Neural progenitor cell (in vitro differentiated cells): ENCODE data around the gene CES2. TPM values are rescaled to one million over a fixed set of nuclear protein-coding genes. Genes with fewer than 3 reads are reported as not detected.
A peak's percentile ranks its signal among the peaks of the same experiment; 100 is the strongest.
"Not testable (repeated sequence)": the region's sequence is repeated elsewhere in the genome, so short reads cannot be mapped to it uniquely, and the experiment has no call there.

Source experiments
- DNase-seq: peaks from one replicate; pipeline ENCODE4 v3.0.0-alpha.2; 2016; ENCODE audit warnings: low spot score
- H2AFZ ChIP-seq: fragments of 200-600 bp; sonication (generic); replicated peaks from 2 replicates; pipeline ENCODE4 v1.6.1; 2016; ENCODE audit warnings: antibody characterized with exemption
- H3F3A ChIP-seq: fragments of 200-600 bp; sonication (generic); 2 replicates; pipeline ENCODE4 v1.6.1; 2016; ENCODE audit warnings: antibody characterized with exemption, low read depth
- H3K27ac ChIP-seq: fragments of 200-600 bp; sonication (generic); 2 replicates; pipeline ENCODE4 v1.5.1; 2016; ENCODE audit warnings: mild to moderate bottlenecking
- H3K27me3 ChIP-seq: fragments of 200-600 bp; sonication (generic); 2 replicates; pipeline ENCODE4 v1.6.1; 2016; ENCODE audit warnings: mild to moderate bottlenecking, moderate library complexity
- H3K36me3 ChIP-seq: fragments of 200-600 bp; sonication (generic); 2 replicates; pipeline ENCODE4 v1.5.1; 2016
- H3K4me1 ChIP-seq: fragments of 200-600 bp; sonication (generic); 2 replicates; pipeline ENCODE4 v1.6.1; 2016; ENCODE audit warnings: mixed run types
- H3K4me2 ChIP-seq: fragments of 200-600 bp; sonication (generic); 2 replicates; pipeline ENCODE4 v1.6.1; 2016
- H3K4me3 ChIP-seq: fragments of 200-600 bp; sonication (generic); 2 replicates; pipeline ENCODE4 v1.5.1; 2016
- H3K79me2 ChIP-seq: fragments of 200-600 bp; sonication (generic); 2 replicates; pipeline ENCODE4 v1.6.1; 2016; ENCODE audit warnings: low read depth
- H3K9ac ChIP-seq: fragments of 200-600 bp; sonication (generic); 2 replicates; pipeline ENCODE4 v1.6.1; 2016
- H3K9me3 ChIP-seq: fragments of 200-600 bp; sonication (generic); 2 replicates; pipeline ENCODE4 v1.5.1; 2016; ENCODE audit warnings: low read depth
- H4K20me1 ChIP-seq: fragments of 200-600 bp; sonication (generic); 2 replicates; pipeline ENCODE4 v1.6.1; 2016; ENCODE audit warnings: low read depth
- H3K27ac Mint-ChIP-seq: 3 replicates; pipeline ENCODE4 v1.8.0; 2021; ENCODE audit warnings: mixed read lengths
- H3K27me3 Mint-ChIP-seq: 2 replicates; pipeline ENCODE4 v1.8.0; 2022; ENCODE audit warnings: low read depth, mild to moderate bottlenecking, inconsistent platforms, moderate library complexity, mixed read lengths; ENCODE audit not compliant: insufficient read depth
- H3K36me3 Mint-ChIP-seq: 3 replicates; pipeline ENCODE4 v1.8.0; 2021; ENCODE audit warnings: mixed read lengths
- H3K4me1 Mint-ChIP-seq: 3 replicates; pipeline ENCODE4 v1.8.0; 2021; ENCODE audit warnings: mixed read lengths
- H3K4me3 Mint-ChIP-seq: 3 replicates; pipeline ENCODE4 v1.8.0; 2021; ENCODE audit warnings: mild to moderate bottlenecking, moderate library complexity, mixed read lengths
- H3K9me3 Mint-ChIP-seq: 3 replicates; pipeline ENCODE4 v1.8.0; 2020; ENCODE audit warnings: mixed read lengths
- EZH2 ChIP-seq: fragments of 200-600 bp; sonication (generic); IDR thresholded peaks from 2 replicates; pipeline ENCODE4 v1.6.1; 2017; ENCODE audit warnings: antibody characterized with exemption, mild to moderate bottlenecking, moderate library complexity
- EZH2phosphoT487 ChIP-seq: fragments of 200-600 bp; sonication (generic); IDR thresholded peaks from 2 replicates; pipeline ENCODE4 v1.6.1; 2017; ENCODE audit warnings: antibody characterized with exemption
- total RNA-seq: library from RNA; depleted of rRNA; stranded (reverse); fragments of >200 nt; gene quantifications from 2 replicates; pipeline ENCODE4 v1.2.3, GENCODE V29; 2015; ENCODE audit warnings: low replicate concordance
- TF ChIP-seq, protein P1 (sequence below): fragments of 200-600 bp; sonication (generic); IDR thresholded peaks from 2 replicates; pipeline ENCODE4 v1.5.1; 2017; ENCODE audit warnings: antibody characterized with exemption, mild to moderate bottlenecking

CES2 gene
- total RNA-seq, 1 donor from 2014 or later, result 11.1 TPM

DNA sequence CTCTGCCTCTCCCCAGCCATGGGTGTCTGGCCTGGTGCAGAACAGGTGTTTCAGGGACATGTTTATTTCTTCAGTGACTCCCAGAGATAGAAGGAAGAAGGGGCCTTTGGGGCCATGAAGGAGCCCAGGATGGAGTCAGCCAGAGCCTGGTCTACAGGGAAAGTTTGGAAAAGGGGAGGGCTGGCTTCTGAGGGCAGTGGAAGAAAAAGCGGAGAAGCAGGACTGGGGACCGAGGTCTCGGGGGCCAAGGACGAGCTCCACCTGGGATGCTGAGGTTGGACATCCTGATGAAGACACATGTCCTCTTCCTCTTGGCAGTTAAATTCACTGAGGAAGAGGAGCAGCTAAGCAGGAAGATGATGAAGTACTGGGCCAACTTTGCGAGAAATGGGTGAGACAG is 7.7 kb downstream of the CES2 start:
- H3K4me3 Mint-ChIP-seq, result peak overlapping the region; percentile 21
- Histone ChIP-seq H3K79me2 (no peaks in the 10 kb centered on the region), H3K4me2 (no peak overlapping the region), H3K4me1 (no peaks in the 10 kb centered on the region), H3K4me3 (no peak overlapping the region), H3K27me3 (peaks cover 20% of the 10 kb centered on the region), H3F3A (no peaks in the 10 kb centered on the region), H3K36me3 (no peaks in the 10 kb centered on the region), H2AFZ (no peak overlapping the region), H3K9me3 (no peaks in the 10 kb centered on the region), H3K9ac (no peak overlapping the region), H4K20me1 (peaks cover 5% of the 10 kb centered on the region), H3K27ac (no peak overlapping the region)
- no peak for DNase-seq
- TF ChIP-seq, protein P1, sequence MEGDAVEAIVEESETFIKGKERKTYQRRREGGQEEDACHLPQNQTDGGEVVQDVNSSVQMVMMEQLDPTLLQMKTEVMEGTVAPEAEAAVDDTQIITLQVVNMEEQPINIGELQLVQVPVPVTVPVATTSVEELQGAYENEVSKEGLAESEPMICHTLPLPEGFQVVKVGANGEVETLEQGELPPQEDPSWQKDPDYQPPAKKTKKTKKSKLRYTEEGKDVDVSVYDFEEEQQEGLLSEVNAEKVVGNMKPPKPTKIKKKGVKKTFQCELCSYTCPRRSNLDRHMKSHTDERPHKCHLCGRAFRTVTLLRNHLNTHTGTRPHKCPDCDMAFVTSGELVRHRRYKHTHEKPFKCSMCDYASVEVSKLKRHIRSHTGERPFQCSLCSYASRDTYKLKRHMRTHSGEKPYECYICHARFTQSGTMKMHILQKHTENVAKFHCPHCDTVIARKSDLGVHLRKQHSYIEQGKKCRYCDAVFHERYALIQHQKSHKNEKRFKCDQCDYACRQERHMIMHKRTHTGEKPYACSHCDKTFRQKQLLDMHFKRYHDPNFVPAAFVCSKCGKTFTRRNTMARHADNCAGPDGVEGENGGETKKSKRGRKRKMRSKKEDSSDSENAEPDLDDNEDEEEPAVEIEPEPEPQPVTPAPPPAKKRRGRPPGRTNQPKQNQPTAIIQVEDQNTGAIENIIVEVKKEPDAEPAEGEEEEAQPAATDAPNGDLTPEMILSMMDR, result no peak
- no peak for TF ChIP-seq EZH2phosphoT487
- no peak for TF ChIP-seq EZH2
- peaks cover 12% of the 10 kb centered on the region for H3K36me3 Mint-ChIP-seq
- H3K27ac Mint-ChIP-seq, result no peak overlapping the region
- H3K9me3 Mint-ChIP-seq, result no peaks in the 10 kb centered on the region
- H3K27me3 Mint-ChIP-seq, result peaks cover 13% of the 10 kb centered on the region
- peaks cover 6% of the 10 kb centered on the region for H3K4me1 Mint-ChIP-seq

DNA sequence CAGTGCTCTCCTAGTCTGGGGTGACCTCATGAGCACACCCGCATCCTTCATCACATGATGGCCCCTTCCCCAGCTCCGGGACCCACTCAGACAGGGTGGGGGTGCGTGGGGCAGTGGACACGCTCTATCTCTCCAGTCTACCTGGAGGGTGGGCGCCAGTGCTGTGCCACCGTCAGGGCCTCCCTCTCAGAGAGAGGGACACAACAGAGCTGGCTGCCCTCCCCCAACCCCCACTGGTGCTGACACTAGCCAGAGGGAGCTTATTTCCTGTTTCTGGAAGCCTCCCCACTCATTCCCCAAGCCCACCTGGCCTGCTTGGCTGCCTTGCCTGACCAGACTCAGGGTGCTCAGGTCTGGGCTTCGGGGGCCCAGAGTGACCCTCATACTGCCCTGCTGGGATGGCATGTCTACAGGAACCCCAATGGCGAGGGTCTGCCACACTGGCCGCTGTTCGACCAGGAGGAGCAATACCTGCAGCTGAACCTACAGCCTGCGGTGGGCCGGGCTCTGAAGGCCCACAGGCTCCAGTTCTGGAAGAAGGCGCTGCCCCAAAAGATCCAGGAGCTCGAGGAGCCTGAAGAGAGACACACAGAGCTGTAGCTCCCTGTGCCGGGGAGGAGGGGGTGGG is 8.2 kb downstream of the CES2 start:
- no peaks in the 10 kb centered on the region for H3F3A ChIP-seq
- no peak overlapping the region for H3K4me3 ChIP-seq
- Mint-ChIP-seq H3K4me3 (no peak overlapping the region), H3K27me3 (peaks cover 13% of the 10 kb centered on the region), H3K9me3 (no peaks in the 10 kb centered on the region), H3K27ac (no peak overlapping the region), H3K36me3 (peaks cover 12% of the 10 kb centered on the region), H3K4me1 (peaks cover 8% of the 10 kb centered on the region)
- no peaks in the 10 kb centered on the region for H3K4me1 ChIP-seq
- TF ChIP-seq EZH2phosphoT487 (no peak), EZH2 (no peak)
- TF ChIP-seq, protein P1, result no peak
- H3K79me2 ChIP-seq, result no peaks in the 10 kb centered on the region
- no peak overlapping the region for H3K4me2 ChIP-seq
- no peaks in the 10 kb centered on the region for H3K9me3 ChIP-seq
- peaks cover 5% of the 10 kb centered on the region for H4K20me1 ChIP-seq
- H3K9ac ChIP-seq, result no peak overlapping the region
- H3K27me3 ChIP-seq, result peaks cover 25% of the 10 kb centered on the region
- no peaks in the 10 kb centered on the region for H3K36me3 ChIP-seq
- DNase-seq, result no peak
- no peak overlapping the region for H2AFZ ChIP-seq
- H3K27ac ChIP-seq, result no peak overlapping the region

DNA sequence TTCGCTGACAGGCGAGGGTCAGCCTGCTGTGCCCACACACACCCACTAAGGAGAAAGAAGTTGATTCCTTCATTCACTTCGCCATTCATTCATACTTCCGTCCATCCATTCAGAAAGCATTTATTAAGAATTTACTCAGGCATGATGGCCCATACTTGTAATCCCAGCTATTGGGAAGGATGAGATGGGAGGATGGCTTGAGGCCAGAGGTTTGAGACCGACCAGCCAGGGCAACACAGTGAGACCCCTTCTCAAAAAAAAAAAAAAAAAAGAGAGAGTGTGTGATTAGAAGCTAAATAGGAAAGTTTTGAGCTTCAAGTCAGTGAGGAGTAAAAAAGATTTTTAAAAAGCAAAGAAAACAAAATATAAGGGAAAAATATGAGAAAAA is 8.7 kb downstream of the CES2 start:
- no peak for TF ChIP-seq EZH2phosphoT487
- no peaks in the 10 kb centered on the region for H3K9me3 ChIP-seq
- Mint-ChIP-seq H3K4me1 (peaks cover 8% of the 10 kb centered on the region), H3K4me3 (no peak overlapping the region), H3K9me3 (no peaks in the 10 kb centered on the region), H3K36me3 (peaks cover 12% of the 10 kb centered on the region), H3K27me3 (peaks cover 13% of the 10 kb centered on the region), H3K27ac (no peak overlapping the region)
- DNase-seq, result no peak
- no peak overlapping the region for H3K27ac ChIP-seq
- H3K36me3 ChIP-seq, result no peaks in the 10 kb centered on the region
- H3K79me2 ChIP-seq, result no peaks in the 10 kb centered on the region
- H3F3A ChIP-seq, result no peaks in the 10 kb centered on the region
- H3K9ac ChIP-seq, result no peak overlapping the region
- no peak overlapping the region for H3K4me2 ChIP-seq
- H4K20me1 ChIP-seq, result peaks cover 5% of the 10 kb centered on the region
- H3K4me3 ChIP-seq, result no peak overlapping the region
- H3K4me1 ChIP-seq, result no peaks in the 10 kb centered on the region
- peaks cover 30% of the 10 kb centered on the region for H3K27me3 ChIP-seq
- H2AFZ ChIP-seq, result no peak overlapping the region

DNA sequence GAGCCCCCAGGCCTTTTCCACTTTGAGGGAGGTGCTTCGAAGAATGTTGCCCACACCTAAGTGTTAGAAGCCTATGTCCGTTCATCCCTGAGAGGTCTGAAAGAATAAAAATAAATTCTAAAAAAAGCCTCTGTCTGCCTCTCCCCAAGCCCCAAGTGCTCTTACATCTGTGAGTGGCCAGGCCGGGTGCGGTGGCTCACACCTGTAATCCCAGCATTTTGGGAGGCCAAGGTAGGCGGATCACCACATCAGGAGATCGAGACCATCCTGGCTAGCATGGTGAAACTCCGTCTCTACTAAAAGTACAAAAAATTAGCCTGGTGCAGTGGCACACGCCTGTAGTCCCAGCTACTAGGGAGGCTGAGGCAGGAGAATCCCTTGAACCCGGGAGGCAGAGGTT is 9.7 kb downstream of the CES2 start:
- H3K4me1 ChIP-seq, H3F3A ChIP-seq, H3K79me2 ChIP-seq, H3K36me3 ChIP-seq, H3K4me1 Mint-ChIP-seq, H2AFZ ChIP-seq, H3K4me2 ChIP-seq, H3K4me3 Mint-ChIP-seq, H3K9me3 Mint-ChIP-seq, H3K27ac Mint-ChIP-seq, H3K9ac ChIP-seq, DNase-seq, H4K20me1 ChIP-seq, H3K4me3 ChIP-seq, H3K9me3 ChIP-seq, H3K27ac ChIP-seq: not testable (repeated sequence)
- Mint-ChIP-seq H3K36me3 (peaks cover 12% of the 10 kb centered on the region), H3K27me3 (peaks cover 11% of the 10 kb centered on the region)
- peaks cover 40% of the 10 kb centered on the region for H3K27me3 ChIP-seq
